ENCODE data around the gene KCNJ6. TPM values are rescaled to one million over a fixed set of nuclear protein-coding genes. Genes with fewer than 3 reads are reported as not detected.

Gene KCNJ6, protein sequence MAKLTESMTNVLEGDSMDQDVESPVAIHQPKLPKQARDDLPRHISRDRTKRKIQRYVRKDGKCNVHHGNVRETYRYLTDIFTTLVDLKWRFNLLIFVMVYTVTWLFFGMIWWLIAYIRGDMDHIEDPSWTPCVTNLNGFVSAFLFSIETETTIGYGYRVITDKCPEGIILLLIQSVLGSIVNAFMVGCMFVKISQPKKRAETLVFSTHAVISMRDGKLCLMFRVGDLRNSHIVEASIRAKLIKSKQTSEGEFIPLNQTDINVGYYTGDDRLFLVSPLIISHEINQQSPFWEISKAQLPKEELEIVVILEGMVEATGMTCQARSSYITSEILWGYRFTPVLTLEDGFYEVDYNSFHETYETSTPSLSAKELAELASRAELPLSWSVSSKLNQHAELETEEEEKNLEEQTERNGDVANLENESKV
- 0.02 TPM for polyA plus RNA-seq (2013, experiment 1 of 4)
- polyA plus RNA-seq (2013, experiment 2 of 4): 0.07 TPM
- 0.16 TPM for polyA plus RNA-seq (2013, experiment 3 of 4)
- polyA plus RNA-seq (2013, experiment 4 of 4): 0.24 TPM

GRCh38 chr21:37916310-37917051 lies at the start of gene KCNJ6:
Gene KCNJ6, minus strand, starts transcription at chr21:37916457. Its CDS starts 75,775 bp downstream, at chr21:37840682.
- H3K36me3 ChIP-seq (ENCODE audit: control insufficient read depth, insufficient read depth, low read length): no peaks in the 10 kb centered on the region
- H3K27ac ChIP-seq (ENCODE audit: insufficient read depth, low read depth, low read length, poor library complexity, severe bottlenecking): no peak within 1 kb of the TSS
- 1% methylated on average over 56 of the region's 56 CpGs for WGBS, 2 experiments
- no peaks in the 10 kb centered on the region for H3K9me3 ChIP-seq (ENCODE audit: control insufficient read depth, low read length)
- peaks cover 6% of the 10 kb centered on the region for H3K4me1 ChIP-seq (ENCODE audit: control insufficient read depth, insufficient read depth, low read length)
- peaks cover 33% of the 10 kb centered on the region for H3K27me3 ChIP-seq (ENCODE audit: control insufficient read depth, insufficient read depth, low read length, poor library complexity, severe bottlenecking)
- peak within 1 kb of the TSS; percentile 60 for H3K4me3 ChIP-seq (ENCODE audit: insufficient read depth, low read depth, low read length)

GRCh38 chr21:37965088-37965805 lies 49.0 kb upstream of the KCNJ6 start:
- no peaks in the 10 kb centered on the region for H3K4me1 ChIP-seq (ENCODE audit: control insufficient read depth, insufficient read depth, low read length)
- H3K27me3 ChIP-seq (ENCODE audit: control insufficient read depth, insufficient read depth, low read length, poor library complexity, severe bottlenecking): no peaks in the 10 kb centered on the region
- no peak overlapping the region for H3K4me3 ChIP-seq (ENCODE audit: insufficient read depth, low read depth, low read length)
- H3K36me3 ChIP-seq (ENCODE audit: control insufficient read depth, insufficient read depth, low read length): no peaks in the 10 kb centered on the region
- no peaks in the 10 kb centered on the region for H3K9me3 ChIP-seq (ENCODE audit: control insufficient read depth, low read length)
- WGBS, 2 experiments: 87 to 89% methylated on average over 11 of the region's 11 CpGs
- no peak overlapping the region for H3K27ac ChIP-seq (ENCODE audit: insufficient read depth, low read depth, low read length, poor library complexity, severe bottlenecking)

DNA sequence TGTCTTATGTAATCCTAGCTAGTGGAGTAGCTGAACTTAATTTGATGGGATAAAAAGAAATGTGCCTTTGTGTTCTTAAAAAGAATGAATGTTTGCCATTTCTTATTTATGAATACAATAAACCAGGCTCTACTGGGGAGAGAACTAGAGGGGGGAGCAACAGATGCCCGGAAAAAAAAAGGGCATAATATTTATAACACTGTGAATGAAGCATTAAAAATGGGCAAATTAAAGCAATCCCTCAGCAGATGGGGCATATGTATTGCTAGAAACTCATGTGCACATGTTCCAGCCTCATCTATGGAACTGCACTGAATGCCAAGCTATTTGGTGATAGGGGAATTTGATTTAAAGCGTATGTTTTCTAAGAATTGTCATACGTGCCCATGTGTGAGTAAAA lies 42.3 kb upstream of the KCNJ6 start:
- WGBS, 2 experiments: 94 to 97% methylated on average over 2 to 3 of the region's 3 CpGs
- Histone ChIP-seq H3K27ac (ENCODE audit: insufficient read depth, low read depth, low read length, poor library complexity, severe bottlenecking) (no peak overlapping the region), H3K9me3 (ENCODE audit: control insufficient read depth, low read length) (no peaks in the 10 kb centered on the region), H3K27me3 (ENCODE audit: control insufficient read depth, insufficient read depth, low read length, poor library complexity, severe bottlenecking) (no peaks in the 10 kb centered on the region), H3K36me3 (ENCODE audit: control insufficient read depth, insufficient read depth, low read length) (no peaks in the 10 kb centered on the region), H3K4me1 (ENCODE audit: control insufficient read depth, insufficient read depth, low read length) (no peaks in the 10 kb centered on the region), H3K4me3 (ENCODE audit: insufficient read depth, low read depth, low read length) (no peak overlapping the region)

DNA sequence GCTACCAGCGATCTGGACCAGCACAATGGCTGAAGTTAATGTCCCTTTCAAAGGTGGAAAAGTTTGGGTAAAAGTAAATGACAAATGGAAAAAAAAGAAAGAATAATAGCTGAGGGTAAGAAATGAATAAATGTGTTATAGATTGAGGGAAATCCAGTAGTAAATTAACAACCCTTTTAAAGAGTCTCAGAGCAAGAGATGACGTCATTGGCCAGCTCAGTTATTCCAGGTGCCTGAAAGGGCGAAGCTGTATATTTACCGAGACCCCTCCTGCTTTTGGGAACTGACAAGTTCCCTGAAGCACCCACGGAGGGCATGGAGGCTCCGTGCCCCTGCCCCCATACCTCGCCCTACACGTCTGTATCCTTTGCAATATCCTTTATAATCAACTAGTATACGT lies 40.5 kb upstream of the KCNJ6 start:
- H3K27me3 ChIP-seq (ENCODE audit: control insufficient read depth, insufficient read depth, low read length, poor library complexity, severe bottlenecking): no peaks in the 10 kb centered on the region
- H3K4me3 ChIP-seq (ENCODE audit: insufficient read depth, low read depth, low read length): no peak overlapping the region
- no peaks in the 10 kb centered on the region for H3K4me1 ChIP-seq (ENCODE audit: control insufficient read depth, insufficient read depth, low read length)
- no peaks in the 10 kb centered on the region for H3K36me3 ChIP-seq (ENCODE audit: control insufficient read depth, insufficient read depth, low read length)
- 86 to 96% methylated on average over 9 of the region's 9 CpGs for WGBS, 2 experiments
- no peak overlapping the region for H3K27ac ChIP-seq (ENCODE audit: insufficient read depth, low read depth, low read length, poor library complexity, severe bottlenecking)
- H3K9me3 ChIP-seq (ENCODE audit: control insufficient read depth, low read length): no peaks in the 10 kb centered on the region

GRCh38 chr21:37945036-37945435 lies 28.8 kb upstream of the KCNJ6 start:
- Histone ChIP-seq H3K36me3 (ENCODE audit: control insufficient read depth, insufficient read depth, low read length) (no peaks in the 10 kb centered on the region), H3K27ac (ENCODE audit: insufficient read depth, low read depth, low read length, poor library complexity, severe bottlenecking) (no peak overlapping the region)
- 61 to 96% methylated on average over 1 to 2 of the region's 2 CpGs for WGBS, 2 experiments

GRCh38 chr21:37944496-37944895 lies 28.2 kb upstream of the KCNJ6 start:
- Histone ChIP-seq H3K36me3 (ENCODE audit: control insufficient read depth, insufficient read depth, low read length) (no peaks in the 10 kb centered on the region), H3K4me1 (ENCODE audit: control insufficient read depth, insufficient read depth, low read length) (peaks cover 4% of the 10 kb centered on the region), H3K4me3 (ENCODE audit: insufficient read depth, low read depth, low read length) (no peak overlapping the region), H3K27me3 (ENCODE audit: control insufficient read depth, insufficient read depth, low read length, poor library complexity, severe bottlenecking) (no peaks in the 10 kb centered on the region), H3K9me3 (ENCODE audit: control insufficient read depth, low read length) (no peaks in the 10 kb centered on the region), H3K27ac (ENCODE audit: insufficient read depth, low read depth, low read length, poor library complexity, severe bottlenecking) (no peak overlapping the region)
- WGBS, 2 experiments: 44 to 54% methylated on average over 5 of the region's 5 CpGs

More at GRCh38 chr21:37945036-37945435, 28.8 kb upstream of the KCNJ6 start:
- no peaks in the 10 kb centered on the region for H3K27me3 ChIP-seq (ENCODE audit: control insufficient read depth, insufficient read depth, low read length, poor library complexity, severe bottlenecking)
- peaks cover 4% of the 10 kb centered on the region for H3K4me1 ChIP-seq (ENCODE audit: control insufficient read depth, insufficient read depth, low read length)
- H3K4me3 ChIP-seq (ENCODE audit: insufficient read depth, low read depth, low read length): no peak overlapping the region
- no peaks in the 10 kb centered on the region for H3K9me3 ChIP-seq (ENCODE audit: control insufficient read depth, low read length)

DNA sequence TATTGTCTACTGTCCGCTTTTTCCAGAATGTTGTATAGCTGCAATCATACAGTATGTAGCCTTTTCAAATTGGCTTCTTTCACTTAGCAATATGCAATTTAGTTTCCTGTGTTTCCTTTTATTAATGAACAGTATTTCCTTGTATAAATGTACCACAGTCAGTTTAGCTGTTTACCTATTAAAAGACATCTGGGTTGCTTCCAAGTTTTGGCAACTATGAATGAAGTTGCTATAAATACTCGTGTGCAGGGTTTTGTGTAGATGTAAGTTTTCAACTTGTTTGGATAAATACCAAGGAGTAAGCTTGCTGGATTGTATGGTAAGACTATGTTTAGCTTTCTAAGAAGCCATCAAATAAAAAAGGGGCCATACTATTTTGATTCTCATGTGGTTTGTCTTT lies 24.4 kb upstream of the KCNJ6 start:
- H3K36me3 ChIP-seq (ENCODE audit: control insufficient read depth, insufficient read depth, low read length): no peaks in the 10 kb centered on the region
- H3K9me3 ChIP-seq (ENCODE audit: control insufficient read depth, low read length): no peaks in the 10 kb centered on the region
- 74 to 86% methylated on average over 2 of the region's 2 CpGs for WGBS, 2 experiments
- no peak overlapping the region for H3K27ac ChIP-seq (ENCODE audit: insufficient read depth, low read depth, low read length, poor library complexity, severe bottlenecking)
- peaks cover 4% of the 10 kb centered on the region for H3K4me1 ChIP-seq (ENCODE audit: control insufficient read depth, insufficient read depth, low read length)
- no peak overlapping the region for H3K4me3 ChIP-seq (ENCODE audit: insufficient read depth, low read depth, low read length)
- H3K27me3 ChIP-seq (ENCODE audit: control insufficient read depth, insufficient read depth, low read length, poor library complexity, severe bottlenecking): no peaks in the 10 kb centered on the region

- WGBS, 2 experiments: 92 to 96% methylated on average over 2 to 4 of the region's 4 CpGs
- Histone ChIP-seq H3K36me3 (ENCODE audit: control insufficient read depth, insufficient read depth, low read length) (no peaks in the 10 kb centered on the region), H3K4me3 (ENCODE audit: insufficient read depth, low read depth, low read length) (no peak overlapping the region), H3K9me3 (ENCODE audit: control insufficient read depth, low read length) (no peaks in the 10 kb centered on the region), H3K27ac (ENCODE audit: insufficient read depth, low read depth, low read length, poor library complexity, severe bottlenecking) (no peak overlapping the region), H3K4me1 (ENCODE audit: control insufficient read depth, insufficient read depth, low read length) (peaks cover 4% of the 10 kb centered on the region), H3K27me3 (ENCODE audit: control insufficient read depth, insufficient read depth, low read length, poor library complexity, severe bottlenecking) (no peaks in the 10 kb centered on the region)
These were observed 23.6 kb upstream of the KCNJ6 start for GRCh38 chr21:37939838-37940237.

DNA sequence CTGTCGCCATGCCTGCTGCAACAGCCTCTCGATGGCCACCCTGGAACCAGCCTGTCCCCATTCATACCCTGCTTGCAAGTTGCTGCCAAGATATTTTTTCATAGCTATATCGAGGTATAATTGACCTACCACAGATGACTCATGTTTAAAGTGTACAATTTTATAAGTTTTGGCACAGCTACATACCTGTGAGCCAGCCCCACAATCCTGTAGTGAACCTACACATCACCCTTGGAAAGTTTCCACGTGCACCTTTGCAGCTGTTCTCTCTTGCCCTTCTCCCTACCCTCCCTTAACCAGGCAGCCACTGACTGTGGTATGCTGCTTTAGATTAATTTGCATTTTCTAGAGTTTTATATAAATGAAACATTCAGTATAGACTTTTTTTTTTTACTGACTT lies 23.0 kb upstream of the KCNJ6 start:
- H3K4me3 ChIP-seq (ENCODE audit: insufficient read depth, low read depth, low read length): no peak overlapping the region
- no peaks in the 10 kb centered on the region for H3K4me1 ChIP-seq (ENCODE audit: control insufficient read depth, insufficient read depth, low read length)
- H3K27ac ChIP-seq (ENCODE audit: insufficient read depth, low read depth, low read length, poor library complexity, severe bottlenecking): no peak overlapping the region
- no peaks in the 10 kb centered on the region for H3K27me3 ChIP-seq (ENCODE audit: control insufficient read depth, insufficient read depth, low read length, poor library complexity, severe bottlenecking)
- H3K9me3 ChIP-seq (ENCODE audit: control insufficient read depth, low read length): no peaks in the 10 kb centered on the region
- 92 to 96% methylated on average over 4 of the region's 4 CpGs for WGBS, 2 experiments
- H3K36me3 ChIP-seq (ENCODE audit: control insufficient read depth, insufficient read depth, low read length): no peaks in the 10 kb centered on the region

DNA sequence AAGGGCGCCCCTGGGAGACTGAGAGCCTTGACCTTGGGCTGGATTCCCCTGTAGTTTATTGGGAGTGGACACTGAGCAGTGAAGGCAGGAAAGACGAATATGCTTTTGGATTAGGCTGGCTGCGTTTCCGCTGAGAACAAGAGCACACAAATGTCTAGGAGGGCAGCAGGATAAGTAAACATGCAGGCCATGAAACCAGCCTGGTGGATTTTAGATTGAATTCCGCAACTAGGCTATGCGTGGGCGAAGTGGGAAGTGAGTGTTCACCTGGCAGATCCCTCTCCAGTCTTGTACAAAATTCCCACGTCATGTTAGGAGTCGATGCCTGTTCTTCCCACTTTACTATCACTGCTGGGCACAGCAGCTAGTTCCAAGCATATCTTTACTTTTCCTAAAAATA lies 21.4 kb upstream of the KCNJ6 start:
- no peaks in the 10 kb centered on the region for H3K36me3 ChIP-seq (ENCODE audit: control insufficient read depth, insufficient read depth, low read length)
- no peaks in the 10 kb centered on the region for H3K4me1 ChIP-seq (ENCODE audit: control insufficient read depth, insufficient read depth, low read length)
- no peak overlapping the region for H3K27ac ChIP-seq (ENCODE audit: insufficient read depth, low read depth, low read length, poor library complexity, severe bottlenecking)
- H3K4me3 ChIP-seq (ENCODE audit: insufficient read depth, low read depth, low read length): no peak overlapping the region
- WGBS, 2 experiments: 91 to 95% methylated on average over 9 of the region's 9 CpGs
- H3K9me3 ChIP-seq (ENCODE audit: control insufficient read depth, low read length): no peaks in the 10 kb centered on the region
- no peaks in the 10 kb centered on the region for H3K27me3 ChIP-seq (ENCODE audit: control insufficient read depth, insufficient read depth, low read length, poor library complexity, severe bottlenecking)

Measured in ectodermal cell (in vitro differentiated cells).